ENCODE measurements around the gene ABHD2. TPM values are rescaled to one million over a fixed set of nuclear protein-coding genes. Genes with fewer than 3 reads are reported as not detected.

Gene ABHD2
- total RNA-seq, 1 donor = 115 TPM

- peaks cover 19% of the 10 kb centered on the region for H3K36me3 ChIP-seq (ENCODE audit: insufficient read depth, low read length)
- no peak overlapping the region for H3K4me2 ChIP-seq (ENCODE audit: insufficient read depth, low read length)
- no peak overlapping the region for H3K4me3 ChIP-seq (ENCODE audit: insufficient read depth, low read length)
- no peak for TF ChIP-seq CTCF (IDR thresholded peaks at IDR 0.05; ENCODE audit: extremely low read depth, low read depth, low read length)
- no peaks in the 10 kb centered on the region for H3K27me3 ChIP-seq (ENCODE audit: insufficient read depth, low read length)
- peaks cover 5% of the 10 kb centered on the region for H4K20me1 ChIP-seq (ENCODE audit: insufficient read depth, low read length)
- no peak overlapping the region for H2AFZ ChIP-seq (ENCODE audit: low read length)
- no peak overlapping the region for H3K27ac ChIP-seq (ENCODE audit: low read depth, low read length)
- H3K9me3 ChIP-seq (ENCODE audit: low read depth, low read length) = no peaks in the 10 kb centered on the region
- peaks cover 16% of the 10 kb centered on the region for H3K4me1 ChIP-seq (ENCODE audit: insufficient read depth, low read length)
- no peaks in the 10 kb centered on the region for H3K79me2 ChIP-seq (ENCODE audit: insufficient read depth, low read length)
- DNase-seq (ENCODE audit: insufficient read length, low spot score, missing footprints) = no peak
Observed at GRCh38 chr15:89163271-89164055, 75.2 kb downstream of the ABHD2 start.

- H3K4me3 ChIP-seq (ENCODE audit: insufficient read depth, low read length) = no peak overlapping the region
- H3K79me2 ChIP-seq (ENCODE audit: insufficient read depth, low read length) = peaks cover 5% of the 10 kb centered on the region
- no peaks in the 10 kb centered on the region for H3K9me3 ChIP-seq (ENCODE audit: low read depth, low read length)
- no peak for DNase-seq (ENCODE audit: insufficient read length, low spot score, missing footprints)
- H3K27ac ChIP-seq (ENCODE audit: low read depth, low read length) = no peak overlapping the region
- no peak overlapping the region for H3K4me2 ChIP-seq (ENCODE audit: insufficient read depth, low read length)
- no peaks in the 10 kb centered on the region for H3K27me3 ChIP-seq (ENCODE audit: insufficient read depth, low read length)
- TF ChIP-seq CTCF (IDR thresholded peaks at IDR 0.05; ENCODE audit: extremely low read depth, low read depth, low read length) = no peak
- peaks cover 21% of the 10 kb centered on the region for H3K36me3 ChIP-seq (ENCODE audit: insufficient read depth, low read length)
- peaks cover 5% of the 10 kb centered on the region for H4K20me1 ChIP-seq (ENCODE audit: insufficient read depth, low read length)
- H3K4me1 ChIP-seq (ENCODE audit: insufficient read depth, low read length) = peaks cover 16% of the 10 kb centered on the region
- H2AFZ ChIP-seq (ENCODE audit: low read length) = no peak overlapping the region
Observed at GRCh38 chr15:89164712-89165211, 76.5 kb downstream of the ABHD2 start.

GRCh38 chr15:89165677-89166076, 77.4 kb downstream of the ABHD2 start:
- DNase-seq (ENCODE audit: insufficient read length, low spot score, missing footprints) = no peak
- Histone ChIP-seq H3K4me3 (ENCODE audit: insufficient read depth, low read length) (no peak overlapping the region), H3K27ac (ENCODE audit: low read depth, low read length) (no peak overlapping the region), H2AFZ (ENCODE audit: low read length) (no peak overlapping the region), H3K27me3 (ENCODE audit: insufficient read depth, low read length) (no peaks in the 10 kb centered on the region), H3K36me3 (ENCODE audit: insufficient read depth, low read length) (peaks cover 21% of the 10 kb centered on the region), H3K9me3 (ENCODE audit: low read depth, low read length) (no peaks in the 10 kb centered on the region), H3K4me1 (ENCODE audit: insufficient read depth, low read length) (peaks cover 16% of the 10 kb centered on the region), H4K20me1 (ENCODE audit: insufficient read depth, low read length) (peaks cover 5% of the 10 kb centered on the region), H3K4me2 (ENCODE audit: insufficient read depth, low read length) (no peak overlapping the region), H3K79me2 (ENCODE audit: insufficient read depth, low read length) (peaks cover 5% of the 10 kb centered on the region)
- TF ChIP-seq CTCF (IDR thresholded peaks at IDR 0.05; ENCODE audit: extremely low read depth, low read depth, low read length) = no peak
